ENCODE results near the gene PGAP1. TPM values are rescaled to one million over a fixed set of nuclear protein-coding genes. Genes with fewer than 3 reads are reported as not detected.

The PGAP1 gene
- total RNA-seq, 1 experiment from 2014 or later = 7.4 TPM

DNA sequence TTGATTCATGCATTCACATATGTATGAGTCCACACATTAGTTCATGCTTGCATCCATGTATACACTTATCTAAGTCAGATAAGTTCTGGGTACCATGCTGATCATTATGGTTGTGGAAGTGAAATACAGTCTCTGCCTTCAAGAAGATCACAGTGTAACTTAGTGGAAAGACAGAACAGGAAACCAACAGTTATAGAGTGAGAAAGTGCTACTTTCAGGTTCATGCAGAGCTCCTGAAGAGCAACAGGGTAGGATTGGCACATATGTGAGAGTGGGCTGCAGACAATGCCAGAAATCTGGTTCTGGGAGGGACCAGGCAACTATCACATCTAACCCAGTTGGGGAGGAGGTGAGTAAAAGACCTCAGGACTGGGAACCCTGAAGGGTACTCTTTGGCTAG, 35.4 kb upstream of the PGAP1 start:
- no TSS peak for BruUV-seq (replicated peaks)
- Mint-ChIP-seq H3K4me3 (ENCODE audit: unreplicated experiment) (no peak overlapping the region), H3K4me1 (ENCODE audit: insufficient read depth, unreplicated experiment) (no peaks in the 10 kb centered on the region), H3K36me3 (ENCODE audit: insufficient read depth, unreplicated experiment) (no peaks in the 10 kb centered on the region), H3K27me3 (ENCODE audit: insufficient read depth, unreplicated experiment) (no peaks in the 10 kb centered on the region), H3K9me3 (ENCODE audit: unreplicated experiment) (no peaks in the 10 kb centered on the region), H3K27ac (ENCODE audit: low read depth, unreplicated experiment) (no peak overlapping the region)
- intact Hi-C loops (cut with micrococcal nuclease) = no loop called here
- ChIA-PET CTCF (no interaction called here), POLR2A (no interaction called here)
- no peak for DNase-seq (ENCODE audit: unreplicated experiment)
- TF ChIP-seq, protein P1, sequence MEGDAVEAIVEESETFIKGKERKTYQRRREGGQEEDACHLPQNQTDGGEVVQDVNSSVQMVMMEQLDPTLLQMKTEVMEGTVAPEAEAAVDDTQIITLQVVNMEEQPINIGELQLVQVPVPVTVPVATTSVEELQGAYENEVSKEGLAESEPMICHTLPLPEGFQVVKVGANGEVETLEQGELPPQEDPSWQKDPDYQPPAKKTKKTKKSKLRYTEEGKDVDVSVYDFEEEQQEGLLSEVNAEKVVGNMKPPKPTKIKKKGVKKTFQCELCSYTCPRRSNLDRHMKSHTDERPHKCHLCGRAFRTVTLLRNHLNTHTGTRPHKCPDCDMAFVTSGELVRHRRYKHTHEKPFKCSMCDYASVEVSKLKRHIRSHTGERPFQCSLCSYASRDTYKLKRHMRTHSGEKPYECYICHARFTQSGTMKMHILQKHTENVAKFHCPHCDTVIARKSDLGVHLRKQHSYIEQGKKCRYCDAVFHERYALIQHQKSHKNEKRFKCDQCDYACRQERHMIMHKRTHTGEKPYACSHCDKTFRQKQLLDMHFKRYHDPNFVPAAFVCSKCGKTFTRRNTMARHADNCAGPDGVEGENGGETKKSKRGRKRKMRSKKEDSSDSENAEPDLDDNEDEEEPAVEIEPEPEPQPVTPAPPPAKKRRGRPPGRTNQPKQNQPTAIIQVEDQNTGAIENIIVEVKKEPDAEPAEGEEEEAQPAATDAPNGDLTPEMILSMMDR (IDR thresholded peaks at IDR 0.05; ENCODE audit: unreplicated experiment) = no peak

DNA sequence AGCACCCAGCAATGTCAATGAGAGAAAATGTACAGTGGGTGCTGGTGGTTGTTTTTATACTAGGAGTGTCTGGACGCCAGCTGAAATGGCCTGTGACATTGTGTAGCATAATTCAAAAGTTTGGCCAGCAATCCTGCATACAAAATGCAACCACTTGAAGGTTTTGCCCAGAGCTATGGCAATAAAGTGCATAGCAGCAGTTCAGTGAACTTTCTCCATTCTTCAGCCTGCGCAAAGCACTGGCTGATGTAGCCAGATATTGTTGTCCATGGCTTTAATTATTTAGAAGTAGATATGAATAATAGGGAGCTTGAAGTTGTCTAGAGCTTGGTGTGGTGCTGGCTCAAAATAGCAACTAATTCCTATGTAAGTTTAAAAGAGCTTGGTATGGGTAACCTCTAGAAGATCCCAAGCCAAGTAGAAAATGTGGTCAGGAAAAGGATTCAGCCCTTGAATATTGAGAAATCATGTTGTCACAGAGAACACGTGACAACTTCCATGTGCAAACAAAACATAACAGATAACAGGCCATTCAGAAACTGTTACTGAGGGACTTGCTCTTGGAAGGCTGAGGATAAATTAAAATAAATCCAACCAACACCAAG, 33.3 kb upstream of the PGAP1 start:
- intact Hi-C loops (cut with micrococcal nuclease) = no loop called here
- no peak overlapping the region for H3K27ac Mint-ChIP-seq (ENCODE audit: low read depth, unreplicated experiment)
- ChIA-PET CTCF (no interaction called here), POLR2A (no interaction called here)
- H3K4me3 Mint-ChIP-seq (ENCODE audit: unreplicated experiment) = no peak overlapping the region
- no peaks in the 10 kb centered on the region for H3K9me3 Mint-ChIP-seq (ENCODE audit: unreplicated experiment)
- H3K36me3 Mint-ChIP-seq (ENCODE audit: insufficient read depth, unreplicated experiment) = no peaks in the 10 kb centered on the region
- no peaks in the 10 kb centered on the region for H3K4me1 Mint-ChIP-seq (ENCODE audit: insufficient read depth, unreplicated experiment)
- no peak for DNase-seq (ENCODE audit: unreplicated experiment)
- TF ChIP-seq, protein P1 (IDR thresholded peaks at IDR 0.05; ENCODE audit: unreplicated experiment) = no peak
- H3K27me3 Mint-ChIP-seq (ENCODE audit: insufficient read depth, unreplicated experiment) = no peaks in the 10 kb centered on the region
- no TSS peak for BruUV-seq (replicated peaks)

DNA sequence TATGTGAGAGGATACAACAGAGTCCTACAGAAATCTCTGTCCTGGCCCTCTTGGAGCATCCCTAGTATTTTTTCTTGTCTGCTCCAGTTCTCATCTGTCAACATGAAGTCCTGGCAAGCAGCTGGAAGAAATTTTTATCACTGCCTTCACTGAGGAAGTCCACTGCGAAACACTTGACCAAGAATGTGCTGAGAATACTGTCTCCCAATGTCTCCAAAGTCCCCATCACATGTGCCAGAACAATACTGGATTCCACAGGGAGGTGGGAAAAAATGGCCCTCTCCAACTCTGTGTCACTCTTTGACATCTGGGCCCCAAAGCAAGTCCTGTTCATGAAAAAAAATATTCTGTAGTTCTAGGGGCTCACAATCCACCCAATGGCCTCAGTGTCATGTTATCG, 32.8 kb upstream of the PGAP1 start:
- Mint-ChIP-seq H3K9me3 (ENCODE audit: unreplicated experiment) (no peaks in the 10 kb centered on the region), H3K27ac (ENCODE audit: low read depth, unreplicated experiment) (no peak overlapping the region), H3K36me3 (ENCODE audit: insufficient read depth, unreplicated experiment) (no peaks in the 10 kb centered on the region), H3K27me3 (ENCODE audit: insufficient read depth, unreplicated experiment) (no peaks in the 10 kb centered on the region), H3K4me1 (ENCODE audit: insufficient read depth, unreplicated experiment) (no peaks in the 10 kb centered on the region), H3K4me3 (ENCODE audit: unreplicated experiment) (no peak overlapping the region)
- BruUV-seq (replicated peaks) = no TSS peak
- intact Hi-C loops (cut with micrococcal nuclease) = no loop called here
- ChIA-PET CTCF (no interaction called here), POLR2A (no interaction called here)
- TF ChIP-seq, protein P1 (IDR thresholded peaks at IDR 0.05; ENCODE audit: unreplicated experiment) = no peak
- DNase-seq (ENCODE audit: unreplicated experiment) = no peak

DNA sequence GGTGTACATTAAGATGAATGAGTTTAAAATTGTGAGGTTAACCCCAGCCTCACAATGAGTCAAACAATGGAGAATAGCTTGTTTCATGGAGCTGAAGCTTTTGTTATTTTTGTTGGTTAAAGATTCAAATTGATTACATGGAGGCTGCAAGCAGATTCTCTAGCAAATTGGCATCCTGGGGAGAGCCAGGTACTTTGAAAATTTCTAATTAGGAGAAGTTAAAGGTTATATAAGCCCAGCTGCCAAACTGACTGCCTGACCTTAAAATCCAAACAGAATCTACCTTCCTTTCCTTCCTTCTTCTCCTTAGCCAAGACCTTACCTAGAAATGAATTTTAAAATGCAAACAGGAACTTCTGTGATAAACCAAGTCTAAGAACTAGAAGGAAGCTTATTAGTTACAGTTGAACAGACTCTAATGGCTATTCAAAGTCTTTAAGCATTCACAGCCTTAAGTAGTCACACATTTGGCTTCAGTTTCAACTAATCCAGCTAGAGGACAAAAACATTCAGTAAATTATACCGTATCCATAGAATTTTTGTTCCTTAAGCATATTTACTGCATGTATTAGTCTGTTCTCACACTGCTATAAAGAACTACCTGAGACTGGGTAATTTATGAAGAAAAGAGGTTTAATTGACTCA, 31.5 kb upstream of the PGAP1 start:
- H3K4me3 Mint-ChIP-seq (ENCODE audit: unreplicated experiment) = no peak overlapping the region
- H3K27ac Mint-ChIP-seq (ENCODE audit: low read depth, unreplicated experiment) = no peak overlapping the region
- DNase-seq (ENCODE audit: unreplicated experiment) = no peak
- CTCF ChIA-PET = interaction anchor here (0.6 to 0.8 kb wide), 4 partner anchors 15 to 1338 kb away, joined by 3 to 5 read pairs (median 4); no protein-coding TSS in a partner anchor
- no peaks in the 10 kb centered on the region for H3K27me3 Mint-ChIP-seq (ENCODE audit: insufficient read depth, unreplicated experiment)
- TF ChIP-seq, protein P1 (IDR thresholded peaks at IDR 0.05; ENCODE audit: unreplicated experiment) = no peak
- no peaks in the 10 kb centered on the region for H3K4me1 Mint-ChIP-seq (ENCODE audit: insufficient read depth, unreplicated experiment)
- no peaks in the 10 kb centered on the region for H3K9me3 Mint-ChIP-seq (ENCODE audit: unreplicated experiment)
- BruUV-seq (replicated peaks) = no TSS peak
- intact Hi-C loops (cut with micrococcal nuclease) = no loop called here
- POLR2A ChIA-PET = no interaction called here
- H3K36me3 Mint-ChIP-seq (ENCODE audit: insufficient read depth, unreplicated experiment) = no peaks in the 10 kb centered on the region

All from MCF 10A (cell line).